GM12873 (cell line): ENCODE results near the gene SOWAHA.

ENCODE experiments used
- CTCF ChIP-seq: IDR thresholded peaks from 2 replicates; pipeline ENCODE4 v1.5.1; 2012; ENCODE audit warnings: low read depth, mild to moderate bottlenecking, moderate library complexity, low read length, control low read depth; ENCODE audit not compliant: insufficient read depth; ENCODE audit errors: missing control alignments

Gene SOWAHA

GRCh38 chr5:132779961-132780360, 33.1 kb upstream of the SOWAHA start:
- TF ChIP-seq CTCF: no peak

- no peak for TF ChIP-seq CTCF
Observed at GRCh38 chr5:132780577-132780976, 32.5 kb upstream of the SOWAHA start.

- TF ChIP-seq CTCF: no peak
Observed at GRCh38 chr5:132781029-132781428, 32.1 kb upstream of the SOWAHA start.

- no peak for TF ChIP-seq CTCF
Observed at GRCh38 chr5:132782101-132782500, 31.0 kb upstream of the SOWAHA start.

- TF ChIP-seq CTCF: no peak
Observed at GRCh38 chr5:132785365-132785764, 27.7 kb upstream of the SOWAHA start.

- TF ChIP-seq CTCF: no peak
Observed at GRCh38 chr5:132785864-132786263, 27.2 kb upstream of the SOWAHA start.

- TF ChIP-seq CTCF: no peak
Observed at GRCh38 chr5:132787076-132787475, 26.0 kb upstream of the SOWAHA start.
